Measurements from ENCODE around the gene CACNB4.

The CACNB4 gene

DNA sequence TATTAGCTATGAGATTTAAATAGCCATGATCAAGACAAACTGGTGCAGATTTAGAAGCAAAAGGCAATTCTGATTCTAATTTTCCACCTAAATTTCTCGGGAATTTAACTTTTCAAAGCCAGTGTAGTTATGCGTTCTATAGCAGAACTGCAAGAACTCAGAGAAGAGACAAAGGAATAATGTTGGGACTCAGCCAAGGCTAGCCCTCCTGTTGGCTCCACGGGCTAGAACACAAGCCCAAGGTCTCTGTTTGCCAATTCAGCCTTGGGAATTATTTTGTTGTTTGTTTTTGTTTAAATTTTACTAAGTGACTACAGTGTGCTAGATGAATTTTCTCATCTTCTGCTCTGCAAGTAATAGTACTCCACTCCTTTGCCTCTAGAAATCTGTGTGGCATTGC is 121.2 kb downstream of the CACNB4 start:
- no peak for DNase-seq (ENCODE audit: low read depth in 2 of 2, low spot score in 1 of 2)

DNA sequence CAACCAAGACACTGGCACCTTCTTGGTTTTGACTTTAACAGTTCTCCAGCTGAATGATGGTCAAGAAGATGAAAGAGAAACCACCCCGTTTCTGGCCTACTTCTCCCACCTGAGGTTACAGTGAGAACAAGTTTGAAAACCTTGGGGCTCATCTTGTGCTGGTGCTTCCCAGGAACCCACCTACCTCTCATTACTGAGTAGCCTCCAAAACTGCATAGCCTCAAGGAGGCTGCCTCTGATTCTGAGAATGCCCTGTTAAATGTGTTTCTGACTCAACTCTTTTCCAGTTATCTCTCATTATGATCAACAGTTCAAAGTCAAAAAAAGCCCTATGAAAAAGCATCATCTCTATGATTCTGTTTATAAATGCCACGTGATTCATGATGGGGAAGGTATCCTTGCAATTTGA is 121.9 kb downstream of the CACNB4 start:
- no peak for DNase-seq (ENCODE audit: low read depth in 2 of 2, low spot score in 1 of 2)

DNA sequence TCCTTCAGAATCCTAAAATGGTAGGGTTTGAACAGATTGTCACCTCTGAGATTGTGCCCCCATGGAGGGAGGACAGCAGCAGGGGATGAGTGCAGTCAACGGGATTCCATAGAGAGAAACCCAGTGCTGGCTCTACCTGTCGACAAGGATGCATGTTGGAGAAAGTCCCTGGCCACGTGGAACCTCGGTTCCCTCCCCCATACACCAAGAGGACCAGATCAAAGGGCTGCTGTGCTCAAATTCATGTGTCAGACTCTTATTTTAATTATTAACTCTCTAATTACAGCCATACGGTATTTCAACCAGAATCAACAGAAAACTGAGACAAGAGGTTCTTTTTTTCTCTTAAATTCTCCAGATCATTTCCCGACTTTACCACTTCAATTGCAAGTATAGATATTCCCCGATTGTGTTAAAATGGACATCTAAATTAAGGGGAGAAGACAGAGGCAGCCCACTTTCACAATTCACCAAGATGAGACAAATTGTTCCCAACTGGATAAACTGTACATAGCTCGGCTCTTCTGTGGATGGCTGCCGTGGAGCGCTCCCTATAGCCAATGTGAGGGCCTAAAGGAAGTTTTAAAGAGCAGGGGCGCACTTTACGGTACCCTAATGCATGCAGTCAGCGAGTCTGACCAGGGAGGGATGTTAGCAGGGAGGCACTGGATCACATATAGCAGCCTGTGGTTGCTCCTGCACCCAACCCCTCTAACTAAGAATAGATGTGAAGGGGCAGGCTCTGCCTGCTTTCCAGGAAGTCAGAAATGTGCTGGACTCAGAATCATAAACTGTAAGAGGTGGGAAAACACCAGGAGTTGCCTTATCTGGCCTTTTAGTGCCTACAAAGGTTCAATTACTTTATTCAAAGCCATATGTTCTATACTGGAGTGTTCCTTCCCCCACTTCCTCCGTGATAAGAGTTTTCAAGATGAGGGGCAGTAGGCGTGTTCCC is 123.1 kb downstream of the CACNB4 start:
- DNase-seq (ENCODE audit: low read depth in 2 of 2, low spot score in 1 of 2) = no peak

- no peak for DNase-seq (ENCODE audit: low read depth in 2 of 2, low spot score in 1 of 2)
These were observed 123.9 kb downstream of the CACNB4 start for GRCh38 chr2:151974988-151975387.

- no peak for DNase-seq (ENCODE audit: low read depth in 2 of 2, low spot score in 1 of 2)
These were observed 125.0 kb downstream of the CACNB4 start for GRCh38 chr2:151973901-151974199.

GRCh38 chr2:151973013-151973900 is 125.6 kb downstream of the CACNB4 start:
- DNase-seq (ENCODE audit: low read depth in 2 of 2, low spot score in 1 of 2) = no peak

DNA sequence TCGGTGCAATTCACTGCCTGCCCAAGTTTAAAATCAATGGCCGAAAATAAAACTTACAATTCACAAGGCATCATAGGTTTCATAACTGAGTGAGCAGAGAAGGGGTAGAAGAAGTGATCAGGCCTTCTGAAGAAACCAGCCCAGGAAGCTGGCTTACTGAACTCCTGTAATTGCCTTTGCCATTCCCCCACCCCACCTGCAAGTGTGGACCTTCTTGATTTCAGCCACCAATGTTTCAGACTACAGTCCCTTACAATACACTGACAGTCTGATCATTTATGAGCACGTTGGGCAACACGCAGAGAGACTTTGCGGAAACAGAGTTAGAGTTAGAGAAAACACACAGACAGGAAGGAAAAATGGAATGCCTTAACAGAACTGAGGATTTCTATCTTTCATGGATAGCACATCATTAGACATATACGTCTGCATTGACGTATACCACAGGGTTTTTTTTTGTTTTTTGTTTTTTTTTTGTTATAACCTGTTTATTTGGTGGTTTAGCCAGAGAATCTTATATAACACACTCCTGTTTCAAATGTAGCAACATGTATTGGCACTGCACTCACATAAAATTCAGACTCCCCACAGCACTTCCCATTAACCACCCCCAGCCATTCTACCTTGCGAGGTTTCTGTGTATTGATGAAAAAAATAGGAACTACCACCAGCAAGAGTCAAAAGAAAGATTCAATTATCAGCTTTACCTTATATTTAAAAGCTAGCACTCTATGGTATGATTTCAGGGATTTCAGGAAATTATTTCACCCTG is 126.4 kb downstream of the CACNB4 start:
- no peak for DNase-seq (ENCODE audit: low read depth in 2 of 2, low spot score in 1 of 2)

DNA sequence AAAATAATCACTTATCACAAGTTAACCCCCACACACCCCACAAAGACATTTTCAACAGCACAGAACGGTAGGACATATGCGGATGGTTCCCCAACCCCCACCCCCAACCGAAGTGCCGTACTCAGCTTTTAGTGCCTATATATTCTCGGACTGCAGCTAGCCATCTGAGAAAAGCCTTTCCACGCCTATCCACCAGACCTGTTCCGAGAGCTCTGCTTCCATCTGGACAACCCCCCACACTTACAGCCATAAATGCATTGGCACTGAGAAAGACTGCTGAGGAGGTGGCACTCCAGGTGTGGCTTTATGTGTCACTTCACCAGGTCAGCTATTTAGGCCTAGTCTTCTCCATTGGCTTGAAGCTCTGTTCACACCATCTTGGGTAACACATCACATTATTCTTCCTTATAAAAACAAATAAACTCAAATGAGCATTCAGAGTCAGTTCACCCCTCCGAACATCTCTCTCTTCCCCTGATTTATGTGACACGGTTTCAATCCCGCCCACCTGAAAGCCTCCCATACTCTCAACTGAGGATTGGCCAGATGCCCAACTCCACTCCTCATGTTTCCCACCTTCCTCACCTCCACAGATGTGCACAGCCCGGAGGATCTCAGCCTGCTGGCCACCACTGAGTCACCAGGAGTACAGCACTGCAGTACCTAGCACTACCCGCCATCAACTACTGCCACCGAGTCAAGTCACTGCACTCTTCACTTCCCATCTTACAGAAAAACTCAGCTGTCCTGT is 127.4 kb downstream of the CACNB4 start:
- DNase-seq (ENCODE audit: low read depth in 2 of 2, low spot score in 1 of 2) = no peak

GRCh38 chr2:151968770-151969470 is 129.9 kb downstream of the CACNB4 start:
- DNase-seq (ENCODE audit: low read depth in 2 of 2, low spot score in 1 of 2) = no peak

DNA sequence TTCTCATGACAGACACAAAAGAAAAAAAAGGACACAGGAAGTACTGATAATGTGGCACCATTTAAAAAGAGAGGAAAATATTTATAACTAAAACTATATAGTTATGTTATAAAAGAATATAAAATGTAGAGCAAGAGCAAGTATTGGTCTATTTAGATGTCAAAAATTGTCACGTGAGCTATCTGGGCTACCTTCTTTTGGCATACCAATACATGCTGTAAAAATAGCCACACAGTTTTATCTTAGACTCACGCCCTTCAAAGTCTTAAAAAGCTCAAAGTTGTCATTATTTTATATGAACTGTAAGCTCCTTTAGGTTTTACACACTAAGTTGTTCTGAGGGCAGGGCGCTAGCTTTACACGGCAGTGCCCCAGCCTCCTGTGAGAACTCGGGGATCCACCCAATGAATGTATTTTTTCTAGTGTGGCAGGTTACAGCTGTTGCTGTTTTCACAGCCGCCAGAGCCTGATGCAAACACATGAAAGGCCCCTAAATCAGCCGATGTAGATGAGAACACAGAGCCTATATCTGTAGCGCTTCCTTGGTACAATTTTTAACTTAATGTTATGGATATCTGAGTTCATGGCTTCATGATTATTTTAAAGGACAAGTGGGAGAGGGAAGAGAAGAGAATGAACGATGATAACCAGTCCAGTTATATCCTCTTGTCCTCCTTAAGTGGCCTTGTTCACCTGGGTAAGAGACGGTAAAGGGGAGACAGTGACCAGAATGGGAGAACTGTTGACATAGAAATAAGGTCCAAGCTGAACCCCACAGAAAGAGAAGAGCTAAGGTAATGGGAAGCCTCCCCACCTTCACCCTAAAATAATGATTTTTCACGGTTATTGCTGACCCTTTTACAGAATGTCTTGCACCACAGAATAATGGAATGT is 130.8 kb downstream of the CACNB4 start:
- DNase-seq (ENCODE audit: low read depth in 2 of 2, low spot score in 1 of 2) = no peak

DNA sequence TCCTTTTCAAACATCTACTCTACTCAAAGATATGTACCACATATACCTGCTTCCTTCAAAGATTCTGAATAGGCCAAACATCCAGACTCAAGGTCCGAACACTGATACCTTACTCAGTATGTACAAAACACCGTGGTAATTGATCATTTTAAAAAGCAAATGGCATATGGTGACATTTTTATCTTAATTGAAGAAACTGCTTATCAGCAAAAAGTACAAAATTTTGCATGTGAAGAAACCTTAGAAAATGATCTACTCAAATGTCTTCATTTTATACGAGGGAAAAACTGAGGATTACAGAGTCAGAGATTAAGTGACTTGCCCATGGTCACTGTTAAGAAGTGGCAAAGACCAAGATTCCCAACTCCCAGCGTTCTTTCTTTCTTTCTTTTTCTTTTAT is 133.0 kb downstream of the CACNB4 start:
- no peak for DNase-seq (ENCODE audit: low read depth in 2 of 2, low spot score in 1 of 2)

DNA sequence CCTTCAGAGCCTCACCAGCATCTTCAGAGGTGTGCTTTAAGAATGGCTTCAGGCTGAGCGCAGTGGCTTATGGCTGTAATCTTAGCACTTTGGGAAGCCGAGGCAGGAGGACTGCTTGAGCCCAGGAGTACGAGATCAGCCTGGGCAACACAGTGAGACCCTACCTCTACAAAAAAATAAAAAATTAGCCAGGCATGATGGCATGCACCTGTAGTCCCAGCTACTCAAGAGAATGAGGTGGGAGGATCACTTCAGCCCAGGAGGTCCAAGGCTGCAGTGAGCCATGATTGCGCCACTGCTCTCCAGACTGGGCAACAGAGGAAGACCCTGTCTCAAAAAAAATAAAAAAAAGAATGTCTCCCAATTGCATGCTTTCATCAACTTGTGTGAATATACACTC is 137.3 kb downstream of the CACNB4 start:
- no peak for DNase-seq (ENCODE audit: low read depth in 2 of 2, low spot score in 1 of 2)

- DNase-seq (ENCODE audit: low read depth in 2 of 2, low spot score in 1 of 2) = no peak
These were observed 139.6 kb downstream of the CACNB4 start for GRCh38 chr2:151959238-151959637.

- no peak for DNase-seq (ENCODE audit: low read depth in 2 of 2, low spot score in 1 of 2)
These were observed 145.4 kb downstream of the CACNB4 start for GRCh38 chr2:151953467-151953866.

DNA sequence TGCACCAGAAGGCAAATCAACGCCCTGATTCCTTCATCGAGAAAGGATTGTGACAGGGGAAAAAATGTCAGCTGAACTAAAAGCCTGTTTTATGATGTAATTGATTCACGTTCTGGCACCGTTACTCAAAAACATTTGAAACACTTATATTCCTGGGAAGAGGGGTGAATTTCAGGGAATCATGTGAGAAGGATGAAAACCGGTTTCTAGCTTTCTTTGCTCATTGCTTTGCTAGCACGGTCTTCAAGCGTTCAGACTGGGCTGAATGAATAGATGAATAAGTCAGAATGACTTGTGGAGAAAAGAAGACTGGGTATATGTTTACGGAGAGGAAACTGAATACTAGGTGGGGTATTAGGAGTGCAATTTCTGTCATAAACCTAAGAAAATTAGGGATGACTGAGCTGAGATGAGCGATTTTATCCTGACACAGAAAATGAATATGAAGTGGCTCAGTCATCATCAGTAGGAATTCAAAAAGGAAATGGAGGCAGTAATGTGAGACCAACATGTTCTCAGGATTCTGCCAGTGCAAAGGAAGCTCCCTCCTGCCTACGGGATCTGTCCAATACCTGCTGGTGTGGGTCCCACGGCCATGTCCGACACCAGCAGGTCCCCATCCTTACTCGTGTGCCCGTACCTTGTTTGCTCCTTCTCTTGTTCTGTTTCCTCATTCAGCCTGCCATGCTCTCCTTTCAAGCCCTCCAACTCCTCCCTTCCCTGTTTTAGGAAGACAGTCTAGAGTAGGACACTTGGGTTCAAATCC is 146.0 kb downstream of the CACNB4 start:
- no peak for DNase-seq (ENCODE audit: low read depth in 2 of 2, low spot score in 1 of 2)

GRCh38 chr2:151947813-151948165 is 151.1 kb downstream of the CACNB4 start:
- DNase-seq (ENCODE audit: low read depth in 2 of 2, low spot score in 1 of 2) = no peak

- no peak for DNase-seq (ENCODE audit: low read depth in 2 of 2, low spot score in 1 of 2)
These were observed 151.7 kb downstream of the CACNB4 start for GRCh38 chr2:151946899-151947812.
